ENCODE measurements around the gene SLC4A2. TPM values are rescaled to one million over a fixed set of nuclear protein-coding genes. Genes with fewer than 3 reads are reported as not detected.

Gene SLC4A2
- total and polyA plus RNA-seq, 8 donors, result 81.7 to 205 (median 104) TPM

GRCh38 chr7:151099486-151100211, 40.3 kb downstream of the SLC4A2 start:
- H3K27ac ChIP-seq, result peak overlapping the region in 1 of 2 donors; percentile 13
- H3K4me1 ChIP-seq, result peaks cover 0 to 15% of the 10 kb centered on the region in 2 donors
- TF ChIP-seq CTCF (IDR thresholded peaks at IDR 0.05), result no peak
- H3K4me3 ChIP-seq, result no peak overlapping the region
- intact Hi-C loops (cut with DNase I), result no loop called here
- peak; percentile 15 for ATAC-seq
- no peaks in the 10 kb centered on the region for H3K9me3 ChIP-seq
- no peaks in the 10 kb centered on the region for H3K27me3 ChIP-seq
- peak in 1 of 4 donors; percentile 65 for DNase-seq
- H3K36me3 ChIP-seq, result peaks cover 0 to 1% of the 10 kb centered on the region in 2 donors

- no peaks in the 10 kb centered on the region for H3K9me3 ChIP-seq
- ATAC-seq, result no peak
- intact Hi-C loops (cut with DNase I), result no loop called here
These were observed 41.5 kb downstream of the SLC4A2 start for GRCh38 chr7:151100921-151101320.

GRCh38 chr7:151101621-151102396, 42.4 kb downstream of the SLC4A2 start:
- H3K27ac ChIP-seq, result no peak overlapping the region
- peaks cover 0 to 10% of the 10 kb centered on the region in 2 donors for H3K4me1 ChIP-seq
- no peak for TF ChIP-seq CTCF (IDR thresholded peaks at IDR 0.05)
- ATAC-seq (no peak), DNase-seq (peak in 1 of 4 donors; percentile 68)
- H3K4me3 ChIP-seq, result no peak overlapping the region
- H3K27me3 ChIP-seq, result no peaks in the 10 kb centered on the region
- H3K36me3 ChIP-seq, result peaks cover 0 to 8% of the 10 kb centered on the region in 2 donors
- no peaks in the 10 kb centered on the region for H3K9me3 ChIP-seq
- intact Hi-C loops (cut with DNase I), result no loop called here

More at GRCh38 chr7:151100921-151101320, 41.5 kb downstream of the SLC4A2 start:
- Histone ChIP-seq H3K4me1 (peaks cover 0 to 10% of the 10 kb centered on the region in 2 donors), H3K27ac (no peak overlapping the region), H3K36me3 (peaks cover 0 to 4% of the 10 kb centered on the region in 2 donors), H3K27me3 (no peaks in the 10 kb centered on the region), H3K4me3 (no peak overlapping the region)
- no peak for TF ChIP-seq CTCF (IDR thresholded peaks at IDR 0.05)
- peak in 1 of 4 donors; percentile 63 for DNase-seq

- intact Hi-C loops (cut with DNase I), result no loop called here
- Histone ChIP-seq H3K36me3 (peaks cover 0 to 8% of the 10 kb centered on the region in 2 donors), H3K4me1 (peaks cover 0 to 10% of the 10 kb centered on the region in 2 donors), H3K4me3 (no peak overlapping the region), H3K27ac (no peak overlapping the region), H3K27me3 (no peaks in the 10 kb centered on the region), H3K9me3 (no peaks in the 10 kb centered on the region)
- TF ChIP-seq CTCF (IDR thresholded peaks at IDR 0.05), result no peak
- DNase-seq, result no peak
- ATAC-seq, result no peak
These were observed 43.6 kb downstream of the SLC4A2 start for GRCh38 chr7:151102991-151103390.

- Histone ChIP-seq H3K27ac (no peak overlapping the region), H3K4me3 (no peak overlapping the region), H3K4me1 (peaks cover 0 to 13% of the 10 kb centered on the region in 2 donors), H3K9me3 (no peaks in the 10 kb centered on the region), H3K27me3 (no peaks in the 10 kb centered on the region), H3K36me3 (peaks cover 0 to 8% of the 10 kb centered on the region in 2 donors)
- ATAC-seq (no peak), DNase-seq (peak in 1 of 4 donors; percentile 28)
- TF ChIP-seq CTCF (IDR thresholded peaks at IDR 0.05), result no peak
- intact Hi-C loops (cut with DNase I), result no loop called here
These were observed 44.6 kb downstream of the SLC4A2 start for GRCh38 chr7:151103973-151104372.
